PC-9 (cell line): Measurements from ENCODE around the gene CPLANE1.

Source experiments
- EZH2 ChIP-seq: fragments of 200-600 bp; sonication (generic); IDR thresholded peaks from 2 replicates; pipeline ENCODE4 v1.8.0; 2017; ENCODE audit warnings: antibody characterized with exemption, low read depth
- TF ChIP-seq, protein P1 (sequence below): fragments of 200-600 bp; sonication (generic); conservative IDR thresholded peaks from 2 replicates; pipeline ENCODE4 v1.6.1; 2017; ENCODE audit warnings: mixed run types, antibody characterized with exemption, mild to moderate bottlenecking, moderate library complexity

DNA sequence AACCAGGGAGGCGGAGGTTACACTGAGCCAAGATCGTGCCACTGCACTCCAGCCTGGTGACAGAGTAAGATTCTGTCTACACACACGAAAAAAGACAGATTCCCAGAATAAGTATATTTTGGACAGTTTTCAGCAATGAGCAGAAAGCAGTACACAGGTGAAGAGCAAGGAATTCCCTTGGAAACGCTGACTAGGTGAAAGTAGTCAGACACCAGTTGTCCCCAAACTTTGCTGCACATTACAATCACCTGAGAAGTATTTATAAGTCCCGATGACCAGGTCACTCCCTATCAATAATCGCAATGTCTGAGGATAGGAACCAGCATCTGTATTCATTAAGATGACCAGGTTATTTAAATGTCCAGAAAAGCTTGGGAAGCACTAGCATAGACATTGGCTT lies 78.3 kb downstream of the CPLANE1 start:
- TF ChIP-seq, protein P1, sequence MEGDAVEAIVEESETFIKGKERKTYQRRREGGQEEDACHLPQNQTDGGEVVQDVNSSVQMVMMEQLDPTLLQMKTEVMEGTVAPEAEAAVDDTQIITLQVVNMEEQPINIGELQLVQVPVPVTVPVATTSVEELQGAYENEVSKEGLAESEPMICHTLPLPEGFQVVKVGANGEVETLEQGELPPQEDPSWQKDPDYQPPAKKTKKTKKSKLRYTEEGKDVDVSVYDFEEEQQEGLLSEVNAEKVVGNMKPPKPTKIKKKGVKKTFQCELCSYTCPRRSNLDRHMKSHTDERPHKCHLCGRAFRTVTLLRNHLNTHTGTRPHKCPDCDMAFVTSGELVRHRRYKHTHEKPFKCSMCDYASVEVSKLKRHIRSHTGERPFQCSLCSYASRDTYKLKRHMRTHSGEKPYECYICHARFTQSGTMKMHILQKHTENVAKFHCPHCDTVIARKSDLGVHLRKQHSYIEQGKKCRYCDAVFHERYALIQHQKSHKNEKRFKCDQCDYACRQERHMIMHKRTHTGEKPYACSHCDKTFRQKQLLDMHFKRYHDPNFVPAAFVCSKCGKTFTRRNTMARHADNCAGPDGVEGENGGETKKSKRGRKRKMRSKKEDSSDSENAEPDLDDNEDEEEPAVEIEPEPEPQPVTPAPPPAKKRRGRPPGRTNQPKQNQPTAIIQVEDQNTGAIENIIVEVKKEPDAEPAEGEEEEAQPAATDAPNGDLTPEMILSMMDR = no peak
- no peak for TF ChIP-seq EZH2
